GM13977 (cell line): Measurements from ENCODE around the gene SDHB.

Source experiments
- DNase-seq: peaks from one replicate; pipeline ENCODE4 v3.0.0; 2012; ENCODE audit warnings: low spot score
- in situ Hi-C: fragments of 300-500 bp; cut with MboI; formaldehyde crosslinking; loops from one replicate; pipeline ENCODE4 v1.12.0; 2022; ENCODE audit warnings: low sequenced_read_pairs, low pct_unique_long_range_greater_than_20kb, mixed read lengths, inconsistent platforms; ENCODE audit not compliant: unreplicated experiment
- TF ChIP-seq, protein P1 (sequence below): IDR thresholded peaks from 2 replicates; pipeline ENCODE4 v1.5.1; 2012; ENCODE audit warnings: mild to moderate bottlenecking, control low read depth; ENCODE audit not compliant: insufficient read depth; ENCODE audit errors: extremely low read depth, missing control alignments

The SDHB gene

GRCh38 chr1:17078991-17079868, 25.4 kb upstream of the SDHB start:
- TF ChIP-seq, protein P1, sequence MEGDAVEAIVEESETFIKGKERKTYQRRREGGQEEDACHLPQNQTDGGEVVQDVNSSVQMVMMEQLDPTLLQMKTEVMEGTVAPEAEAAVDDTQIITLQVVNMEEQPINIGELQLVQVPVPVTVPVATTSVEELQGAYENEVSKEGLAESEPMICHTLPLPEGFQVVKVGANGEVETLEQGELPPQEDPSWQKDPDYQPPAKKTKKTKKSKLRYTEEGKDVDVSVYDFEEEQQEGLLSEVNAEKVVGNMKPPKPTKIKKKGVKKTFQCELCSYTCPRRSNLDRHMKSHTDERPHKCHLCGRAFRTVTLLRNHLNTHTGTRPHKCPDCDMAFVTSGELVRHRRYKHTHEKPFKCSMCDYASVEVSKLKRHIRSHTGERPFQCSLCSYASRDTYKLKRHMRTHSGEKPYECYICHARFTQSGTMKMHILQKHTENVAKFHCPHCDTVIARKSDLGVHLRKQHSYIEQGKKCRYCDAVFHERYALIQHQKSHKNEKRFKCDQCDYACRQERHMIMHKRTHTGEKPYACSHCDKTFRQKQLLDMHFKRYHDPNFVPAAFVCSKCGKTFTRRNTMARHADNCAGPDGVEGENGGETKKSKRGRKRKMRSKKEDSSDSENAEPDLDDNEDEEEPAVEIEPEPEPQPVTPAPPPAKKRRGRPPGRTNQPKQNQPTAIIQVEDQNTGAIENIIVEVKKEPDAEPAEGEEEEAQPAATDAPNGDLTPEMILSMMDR, result no peak
- in situ Hi-C loops, result no loop called here
- DNase-seq, result no peak

DNA sequence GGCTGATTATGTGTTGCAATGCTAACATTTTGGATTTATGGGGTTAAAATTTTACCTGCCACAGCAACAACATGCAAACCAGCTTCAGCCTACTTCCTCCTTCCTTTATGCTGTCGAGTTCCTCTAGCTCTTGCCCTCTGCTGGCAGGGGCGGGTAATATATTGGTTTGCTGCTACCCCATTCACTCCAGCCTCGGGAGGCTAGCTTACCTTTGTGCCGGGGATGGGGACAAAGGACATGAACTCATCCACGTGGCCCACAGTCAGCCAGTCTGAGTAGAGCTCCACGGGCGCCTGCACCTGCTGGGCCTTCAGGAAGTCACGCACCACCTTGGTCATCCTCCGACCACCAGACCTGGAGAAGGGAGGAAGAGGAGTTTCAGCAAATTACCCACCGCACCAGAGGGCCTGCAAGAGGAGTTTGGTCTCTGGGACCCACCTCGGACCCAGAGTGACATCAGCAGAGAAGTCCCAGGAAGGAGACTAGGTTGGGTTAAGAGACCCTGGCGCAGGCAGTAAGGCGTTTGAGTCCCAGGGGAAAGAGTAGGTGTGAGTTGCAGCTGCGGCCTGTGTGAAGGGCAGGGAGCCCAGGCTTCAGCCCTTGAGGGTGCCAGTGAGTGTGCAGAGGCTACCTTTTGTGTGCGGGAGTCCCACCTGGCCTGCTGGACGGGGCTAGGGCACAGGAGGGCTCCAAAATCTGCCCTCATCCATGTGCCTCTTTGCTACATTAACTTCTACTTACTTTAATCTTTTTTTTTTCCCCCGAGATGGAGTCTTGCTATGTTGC, 21.8 kb upstream of the SDHB start:
- TF ChIP-seq, protein P1, result peak; percentile 43
- DNase-seq, result peak; percentile 66
- in situ Hi-C loops, result no loop called here

- TF ChIP-seq, protein P1, result no peak
- in situ Hi-C loops, result no loop called here
- no peak for DNase-seq
Measured at GRCh38 chr1:17071794-17072193, 18.0 kb upstream of the SDHB start.

DNA sequence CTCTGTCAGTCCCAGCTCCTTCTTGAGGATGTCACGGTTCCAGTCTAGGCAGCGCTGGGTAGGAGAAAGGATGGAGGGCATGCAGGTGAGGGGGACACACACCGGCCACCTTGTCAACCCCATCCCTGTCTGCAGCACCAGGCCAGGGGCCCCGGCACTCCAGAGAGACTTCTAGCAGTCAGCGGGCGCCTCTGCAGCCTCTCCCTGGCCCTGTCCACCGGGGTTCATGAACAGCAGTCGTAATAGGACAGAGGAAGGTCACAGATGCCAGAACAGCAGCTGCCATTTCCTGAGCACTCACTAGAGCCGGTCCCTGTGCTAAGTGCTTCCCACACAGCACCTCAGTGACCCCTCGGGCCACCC, 16.3 kb upstream of the SDHB start:
- no peak for DNase-seq
- TF ChIP-seq, protein P1, result no peak
- in situ Hi-C loops, result no loop called here

DNA sequence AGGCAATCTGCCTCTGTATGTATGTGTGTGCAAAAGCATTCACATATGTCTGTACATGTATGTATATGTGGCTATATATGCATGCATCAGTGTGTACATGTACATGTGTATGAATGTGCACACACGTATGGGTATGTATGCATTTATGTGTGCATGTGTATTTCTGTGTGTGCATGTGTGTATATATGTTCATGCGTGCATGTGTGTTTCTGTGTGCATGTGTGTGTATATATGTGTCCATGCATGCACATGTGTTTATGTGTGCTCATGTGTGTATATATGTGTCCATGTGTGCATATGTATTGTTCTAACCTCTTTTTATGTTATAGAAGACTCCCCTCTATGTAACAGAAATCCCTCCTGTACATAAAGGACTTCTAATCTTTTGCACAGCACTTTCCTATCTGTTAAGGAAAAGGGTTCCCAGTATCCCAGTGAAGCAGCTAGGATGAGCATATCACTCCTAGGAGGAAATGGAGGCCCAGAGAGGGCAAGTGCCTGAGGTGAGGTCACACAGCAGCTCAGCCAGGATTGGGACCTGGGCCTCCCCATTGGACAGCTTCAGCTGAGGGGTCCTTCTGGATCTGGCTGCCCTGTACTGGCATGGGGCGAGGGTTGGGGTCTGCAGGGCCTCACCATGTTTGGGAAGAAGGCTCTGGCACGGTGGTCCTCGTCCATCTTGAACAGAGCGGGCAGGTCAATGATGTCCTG, 15.8 kb upstream of the SDHB start:
- DNase-seq, result no peak
- TF ChIP-seq, protein P1, result no peak
- in situ Hi-C loops, result no loop called here

- TF ChIP-seq, protein P1, result no peak
- in situ Hi-C loops, result no loop called here
- DNase-seq, result no peak
Measured at GRCh38 chr1:17068789-17069188, 15.0 kb upstream of the SDHB start.
